Astrocyte (in vitro differentiated cells and primary cell): ENCODE measurements around the gene CACNA1C.

Source experiments
- CTCF ChIP-seq: IDR thresholded peaks from 2 replicates; pipeline ENCODE4 v1.5.1; 2011; ENCODE audit warnings: low read depth, mild to moderate bottlenecking, inconsistent platforms, low read length, moderate library complexity; ENCODE audit not compliant: insufficient read depth
- EZH2 ChIP-seq: IDR thresholded peaks from 2 replicates; pipeline ENCODE4 v1.6.1; 2012; ENCODE audit warnings: mild to moderate bottlenecking, low read length, inconsistent platforms; ENCODE audit not compliant: insufficient read depth

- TF ChIP-seq CTCF (no peak), EZH2 (no peak)
Observed at GRCh38 chr12:2138871-2139308, 86.1 kb downstream of the CACNA1C start.
